Metanephros (tissue), 1 donor: ENCODE data around the gene ATP6V1E1. TPM values are rescaled to one million over a fixed set of nuclear protein-coding genes. Genes with fewer than 3 reads are reported as not detected.

Experiments used
- total RNA-seq: library from RNA; depleted of rRNA; stranded (reverse); fragments of >200 nt; gene quantifications from one replicate; pipeline ENCODE4 v1.2.3, GENCODE V29; 2014

Gene ATP6V1E1
- total RNA-seq, result 83.3 TPM

DNA sequence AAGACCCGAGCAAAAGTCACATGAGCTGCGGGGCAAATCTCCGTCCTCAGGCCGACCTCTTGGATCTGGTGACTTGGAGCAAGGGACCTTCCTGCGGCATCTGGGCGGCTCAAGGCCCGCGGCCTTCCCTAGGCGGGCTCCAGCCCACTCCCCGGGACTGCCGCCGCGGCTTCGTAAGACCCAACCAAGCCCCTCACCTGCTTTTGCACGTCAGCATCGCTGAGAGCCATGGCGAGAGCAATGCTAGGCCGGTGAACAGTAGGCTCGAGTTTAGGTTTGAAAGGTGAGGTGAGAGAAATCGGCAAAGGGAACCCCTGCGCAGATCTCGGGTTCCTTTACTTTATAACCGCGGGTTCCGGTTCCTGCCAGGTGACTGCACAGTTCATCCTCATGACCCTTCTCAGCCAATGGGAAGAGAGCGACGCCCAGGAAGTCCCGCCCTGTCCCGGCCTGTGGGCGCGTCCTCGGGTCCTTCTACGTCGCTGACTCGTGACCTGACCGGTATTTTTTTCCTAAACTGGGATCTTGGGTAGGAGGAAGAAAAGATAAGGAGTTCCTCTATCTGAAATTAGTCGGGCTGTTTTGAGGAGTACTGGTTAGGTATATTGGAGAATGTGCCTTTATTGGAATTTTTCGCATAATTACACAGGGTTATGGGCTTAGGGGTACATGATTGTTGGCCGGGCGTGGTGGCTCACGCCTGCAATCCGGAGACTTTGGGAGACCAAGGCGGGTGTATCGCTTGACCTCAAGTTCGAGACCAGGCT lies at the start of gene ATP6V1E1:
Gene ATP6V1E1, minus strand, starts transcription at position 344 of the 767 bp plus-strand sequence. Its CDS starts 114 bp downstream, at position 230.

DNA sequence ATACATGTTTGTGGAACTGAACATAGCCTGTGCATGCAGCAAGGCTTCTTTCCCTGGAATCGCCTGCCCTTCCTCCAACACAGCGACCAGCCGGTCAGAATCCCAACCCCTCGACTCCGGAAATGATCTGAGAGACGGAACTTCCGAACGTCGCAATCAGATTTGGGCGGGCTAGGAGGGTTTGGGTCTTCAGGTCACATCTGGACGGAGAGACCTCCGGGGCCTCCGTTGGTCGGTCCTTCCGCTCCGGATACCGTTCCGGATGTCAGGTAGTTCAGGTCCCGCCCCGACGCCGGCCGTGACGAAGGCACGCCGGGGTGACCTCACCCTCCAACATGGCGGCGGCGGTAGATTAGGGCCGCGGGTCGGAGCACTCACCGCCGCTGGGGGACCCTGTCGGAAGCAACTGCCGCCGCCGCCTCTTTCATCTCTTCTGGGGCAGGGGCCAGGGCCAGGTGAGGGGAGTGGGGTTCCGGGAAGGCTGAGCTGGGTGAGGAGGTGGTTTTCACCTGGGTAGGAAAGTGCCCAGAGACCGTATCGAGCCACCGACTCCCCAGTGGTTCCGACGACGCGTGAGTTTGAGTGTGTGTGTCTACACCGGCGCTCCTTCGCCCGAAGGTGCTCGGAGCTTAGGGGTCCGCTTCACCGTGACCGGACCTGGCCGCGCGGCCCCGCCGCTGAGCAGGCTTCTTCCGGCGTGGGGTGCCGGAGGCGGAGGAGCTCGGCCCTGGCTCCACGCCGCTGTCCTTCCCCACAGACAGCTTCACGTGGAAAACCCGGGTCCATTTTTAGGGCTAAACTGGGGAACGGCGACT lies 10.1 kb upstream of the ATP6V1E1 start, which contains the start of gene BCL2L13:
Gene BCL2L13, plus strand, starts transcription at position 326 of the 815 bp plus-strand sequence. CDS start 16,955 bp downstream, outside the sequence.

DNA sequence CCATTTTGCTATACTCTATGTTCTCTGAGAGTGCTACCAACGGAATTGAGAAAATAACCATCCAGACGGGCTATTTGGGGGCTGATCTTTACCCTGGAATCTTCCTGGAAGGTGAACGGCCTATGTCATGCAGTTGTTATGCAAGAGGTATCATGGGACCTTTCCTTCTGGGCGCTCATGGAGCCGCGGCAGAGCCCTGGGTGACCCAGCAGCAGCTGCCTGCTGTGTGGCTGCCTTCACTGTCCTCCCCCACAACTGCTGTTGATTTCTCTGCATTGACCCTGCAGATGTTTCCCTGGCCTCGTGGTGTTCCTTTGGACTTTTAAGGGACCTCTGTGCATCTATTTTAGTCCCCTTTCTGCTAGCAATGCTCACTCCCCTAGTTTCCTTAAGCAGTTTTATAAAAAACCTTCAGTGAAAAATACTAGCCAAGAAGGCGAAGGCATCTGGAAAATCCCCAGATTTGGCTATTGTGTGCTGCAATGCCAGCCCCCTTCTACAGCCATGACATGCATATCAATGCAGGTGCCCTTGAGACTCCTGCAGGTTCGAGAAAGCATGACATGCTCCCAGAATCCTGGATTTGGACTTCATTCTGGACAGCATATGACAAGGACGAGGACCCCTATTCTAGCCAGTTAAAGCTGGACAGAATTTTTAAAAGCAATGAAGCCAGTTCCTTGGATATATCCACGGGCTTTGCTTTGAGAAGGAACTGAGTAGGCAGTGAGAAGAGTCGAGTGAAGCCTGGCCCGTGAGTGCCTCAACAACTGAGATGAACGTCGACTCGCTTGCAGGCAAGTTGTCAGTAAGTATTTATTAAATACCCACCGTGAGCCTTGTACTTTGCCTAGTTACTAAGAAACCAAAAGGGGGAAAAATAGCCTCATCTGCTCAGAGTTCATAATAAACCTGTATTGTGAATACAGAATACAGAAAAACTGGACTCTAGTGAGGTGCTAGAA lies 65.4 kb downstream of the ATP6V1E1 start, which contains the start of gene SLC25A18:
Gene SLC25A18, plus strand, starts transcription at position 593 of the 965 bp plus-strand sequence. CDS start 16,447 bp downstream, outside the sequence.

Other genes starting within 250 kb of the ATP6V1E1 start
- 0.53 TPM for gene SLC25A18, start 65.3 kb downstream of the ATP6V1E1 start, total RNA-seq
- 44.1 TPM for gene BCL2L13, start 10.0 kb upstream of the ATP6V1E1 start, total RNA-seq
- 38.7 TPM for gene BID, start 145.7 kb upstream of the ATP6V1E1 start, total RNA-seq